GM18511 (cell line): ENCODE measurements around the gene PWWP2B.
A peak's percentile ranks its signal among the peaks of the same experiment; 100 is the strongest.

Source experiments
- ATAC-seq: cut with Tn5 transposase; IDR thresholded peaks from one replicate; pipeline ENCODE4 v1.9.1; 2021; ENCODE audit warnings: mild to moderate bottlenecking, moderate library complexity; ENCODE audit not compliant: unreplicated experiment

Gene PWWP2B

GRCh38 chr10:132363376-132363775, 33.6 kb upstream of the PWWP2B start:
- no peak for ATAC-seq

DNA sequence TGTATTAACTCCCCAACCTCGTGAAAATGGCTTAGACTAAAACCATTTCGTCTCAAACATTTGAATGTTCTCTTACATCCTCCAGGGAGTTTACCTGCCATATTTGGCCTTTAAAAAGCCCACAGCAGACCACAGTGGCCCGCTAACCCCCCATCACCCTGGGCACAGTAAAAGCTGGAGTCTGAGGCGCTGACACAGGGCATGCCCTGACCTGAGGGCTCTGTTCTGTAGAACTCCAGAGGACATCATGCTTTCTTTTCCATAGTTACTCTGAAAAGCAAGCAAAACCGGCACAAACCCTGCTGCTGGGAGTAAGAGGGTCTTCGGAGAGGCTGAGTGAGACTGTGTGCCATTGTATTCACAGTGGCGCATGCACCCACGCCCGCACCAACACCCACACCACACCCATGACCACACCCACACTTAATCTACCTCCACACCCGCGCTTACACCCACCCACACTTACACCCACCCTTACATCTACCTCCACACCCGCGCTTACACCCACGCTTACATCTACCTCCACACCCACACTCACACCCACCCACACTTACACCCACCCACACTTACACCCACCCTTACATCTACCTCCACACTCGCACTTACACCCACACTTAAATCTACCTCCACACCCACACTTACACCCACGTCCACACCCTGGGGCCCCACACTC, 32.9 kb upstream of the PWWP2B start:
- ATAC-seq, result peak; percentile 55

GRCh38 chr10:132364594-132364970, 32.4 kb upstream of the PWWP2B start:
- no peak for ATAC-seq

DNA sequence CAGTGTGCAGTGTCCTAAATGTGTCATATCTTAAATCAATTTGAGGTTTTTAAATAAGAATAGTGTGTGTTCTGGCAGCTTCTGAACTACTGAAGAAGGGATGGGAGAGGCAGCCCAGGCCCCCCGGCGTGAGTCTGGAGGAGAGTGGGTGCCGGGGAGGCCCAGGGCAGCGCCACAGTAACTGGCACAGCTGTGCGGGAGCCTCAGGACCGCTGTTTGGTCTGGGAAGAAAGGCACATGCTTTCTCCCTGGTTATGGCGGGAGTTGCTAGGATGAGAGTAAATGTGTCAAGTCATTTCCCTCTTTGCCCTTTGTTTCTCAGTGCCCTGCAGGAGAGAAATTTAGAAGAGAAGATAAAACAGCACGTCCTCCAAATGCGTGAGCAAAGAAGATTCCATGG, 31.9 kb upstream of the PWWP2B start:
- no peak for ATAC-seq

DNA sequence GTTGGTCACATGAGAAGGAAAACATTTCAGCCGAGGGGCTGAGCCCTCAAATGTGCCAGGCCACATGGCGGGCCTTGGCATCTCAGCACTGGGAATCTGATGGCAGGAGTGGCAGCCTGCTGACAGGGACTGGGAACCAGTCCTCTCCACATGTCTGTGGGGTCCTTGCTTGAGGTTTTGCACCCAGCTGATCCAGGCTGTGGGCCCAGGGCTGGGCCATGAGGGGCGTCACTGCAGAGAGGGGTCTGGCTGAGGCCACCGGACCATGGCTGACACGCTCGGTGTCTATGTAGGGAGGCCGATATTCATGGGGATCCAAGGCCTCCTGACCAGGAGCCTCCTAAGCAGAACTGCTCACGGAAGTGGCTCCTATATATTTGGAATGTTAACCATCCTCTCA, 31.0 kb upstream of the PWWP2B start:
- no peak for ATAC-seq

DNA sequence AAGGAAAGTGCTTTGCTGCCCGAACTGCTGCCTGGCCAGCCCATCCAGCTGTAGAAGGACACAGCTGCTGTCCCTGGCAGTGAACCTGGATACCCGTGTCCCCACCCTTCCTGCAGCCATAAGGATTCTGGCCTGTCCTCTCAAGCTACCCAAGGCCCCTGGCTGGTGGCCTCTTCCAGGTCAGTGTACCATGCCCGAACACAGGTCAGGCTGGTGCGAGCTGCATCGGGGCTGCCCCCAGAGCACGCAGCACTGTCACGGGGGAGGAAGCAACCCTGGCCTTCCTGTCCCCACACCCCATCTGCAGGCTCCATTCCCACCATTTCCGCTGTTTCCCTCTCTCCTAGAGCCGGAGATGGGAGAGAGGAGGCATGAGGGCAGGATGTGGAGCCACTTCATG, 30.5 kb upstream of the PWWP2B start:
- ATAC-seq, result no peak

GRCh38 chr10:132368391-132368790, 28.6 kb upstream of the PWWP2B start:
- no peak for ATAC-seq

DNA sequence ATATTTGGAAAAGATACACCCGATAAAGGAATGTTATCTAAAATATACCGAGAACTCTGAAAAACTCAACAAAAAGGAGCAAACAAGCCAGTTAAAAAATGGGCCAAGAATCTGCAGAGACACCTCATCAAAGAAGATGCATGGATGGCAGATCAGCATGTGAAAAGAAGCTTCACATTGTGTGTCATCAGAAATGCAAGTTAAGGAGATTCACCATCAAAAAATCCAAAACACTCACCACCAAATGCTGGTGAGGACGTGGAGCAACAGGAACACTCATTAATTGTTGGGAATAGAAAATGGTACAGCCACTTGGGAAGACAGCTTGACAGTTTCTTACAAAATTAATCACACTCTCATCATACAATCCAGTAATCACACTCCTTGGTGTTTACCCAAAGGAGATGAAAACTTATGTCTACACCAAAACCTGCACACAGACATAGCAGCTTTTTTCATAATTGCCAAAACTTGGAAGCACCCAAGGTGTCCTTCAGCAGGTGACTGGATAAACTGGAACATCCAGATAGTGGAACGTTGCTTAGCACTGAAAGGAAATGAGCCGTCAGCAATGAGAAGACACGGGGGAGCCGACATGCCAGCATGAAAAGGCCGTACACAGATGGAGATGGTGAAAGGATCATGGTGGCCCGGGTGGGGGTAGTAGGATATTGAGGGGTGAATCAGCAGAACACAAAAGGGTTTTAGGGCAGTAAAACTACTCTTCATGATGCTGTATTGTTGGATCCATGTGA, 27.9 kb upstream of the PWWP2B start:
- ATAC-seq, result no peak

DNA sequence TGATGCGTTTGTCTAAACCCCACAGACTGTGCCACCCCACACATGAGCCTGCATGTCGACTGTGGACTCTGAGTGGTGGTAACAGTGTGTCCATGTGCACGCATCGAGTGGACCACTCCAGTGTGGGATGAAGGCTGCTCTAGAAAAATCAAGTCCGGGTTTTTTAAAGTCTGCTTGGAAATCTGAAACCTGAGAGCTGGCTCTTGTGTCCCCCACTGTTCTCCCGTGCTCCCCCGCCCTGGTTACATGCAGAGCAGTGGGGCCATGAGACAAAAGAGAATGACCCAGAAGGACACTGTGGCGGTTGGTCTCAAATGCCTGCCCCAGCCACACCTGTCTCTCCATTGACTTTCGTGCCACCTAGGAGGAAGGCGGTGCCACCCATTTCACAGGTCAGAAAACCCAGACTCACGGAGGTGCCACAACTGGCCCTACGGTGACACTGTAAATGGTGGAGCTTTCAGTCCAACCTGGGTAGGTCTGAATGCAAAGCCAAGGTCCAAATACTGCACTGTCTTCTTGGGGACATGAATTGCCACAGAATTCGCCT, 27.3 kb upstream of the PWWP2B start:
- no peak for ATAC-seq

GRCh38 chr10:132370426-132371340, 26.3 kb upstream of the PWWP2B start:
- no peak for ATAC-seq

DNA sequence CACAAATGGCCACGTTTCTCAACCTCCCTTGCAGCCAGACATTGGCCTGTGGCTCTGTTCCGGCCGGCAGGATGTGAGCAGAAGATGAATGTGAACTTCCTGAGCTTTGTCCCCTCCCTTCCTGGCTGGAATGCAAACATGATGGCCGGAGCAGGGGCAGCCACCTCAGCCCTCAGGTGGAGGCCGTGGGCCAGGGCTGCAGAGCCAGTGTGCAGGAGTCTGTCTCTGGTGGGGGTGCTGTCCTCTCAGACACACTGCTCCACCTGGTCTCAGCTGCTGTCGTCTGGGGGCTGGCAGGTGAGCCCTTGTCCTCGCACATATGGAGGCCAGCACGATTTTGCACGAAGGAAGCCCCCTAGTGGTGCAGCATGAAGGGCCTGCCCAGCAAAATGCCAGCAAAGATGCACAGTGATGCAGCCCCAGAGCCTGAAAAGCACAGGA, 25.3 kb upstream of the PWWP2B start:
- no peak for ATAC-seq

GRCh38 chr10:132372516-132373095, 24.4 kb upstream of the PWWP2B start:
- ATAC-seq, result no peak

DNA sequence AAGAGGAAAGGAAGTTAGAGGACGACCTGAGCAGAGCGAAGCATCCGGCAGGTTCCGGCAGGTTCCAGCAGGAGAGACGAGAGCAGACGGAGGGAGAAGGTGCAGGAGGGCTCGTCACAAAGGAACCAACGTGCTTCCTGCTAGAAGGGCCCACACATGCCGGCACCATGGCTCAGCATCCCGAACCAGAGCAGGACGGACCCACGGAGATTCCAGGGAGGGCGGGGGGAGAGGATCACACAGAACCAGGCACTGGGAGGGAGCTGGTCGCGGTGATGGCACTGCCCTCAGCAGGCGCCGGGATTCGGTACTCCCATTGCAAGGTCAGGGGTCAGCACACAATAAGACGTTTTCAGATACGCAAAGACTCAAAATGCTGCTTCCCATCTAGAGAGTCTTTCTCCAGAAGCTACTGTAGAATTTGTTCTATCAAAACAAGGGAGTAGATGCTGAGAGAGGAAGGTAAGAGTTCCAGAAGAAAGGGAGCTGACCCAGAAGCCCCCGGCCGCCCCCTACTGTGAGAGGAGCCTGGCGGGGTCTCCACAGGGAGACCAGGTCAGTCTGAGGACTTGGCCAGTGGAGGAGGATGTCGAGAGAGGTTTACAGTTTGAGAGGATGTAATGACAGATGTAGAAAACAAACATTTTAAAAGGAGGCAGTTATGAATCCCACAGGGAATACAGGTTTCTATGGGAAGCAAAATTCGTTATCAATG, 23.6 kb upstream of the PWWP2B start:
- ATAC-seq, result no peak

- ATAC-seq, result no peak
These were observed 22.8 kb upstream of the PWWP2B start for GRCh38 chr10:132374176-132374575.

GRCh38 chr10:132374612-132375011, 22.4 kb upstream of the PWWP2B start:
- no peak for ATAC-seq

GRCh38 chr10:132375116-132375794, 21.7 kb upstream of the PWWP2B start:
- ATAC-seq, result no peak

DNA sequence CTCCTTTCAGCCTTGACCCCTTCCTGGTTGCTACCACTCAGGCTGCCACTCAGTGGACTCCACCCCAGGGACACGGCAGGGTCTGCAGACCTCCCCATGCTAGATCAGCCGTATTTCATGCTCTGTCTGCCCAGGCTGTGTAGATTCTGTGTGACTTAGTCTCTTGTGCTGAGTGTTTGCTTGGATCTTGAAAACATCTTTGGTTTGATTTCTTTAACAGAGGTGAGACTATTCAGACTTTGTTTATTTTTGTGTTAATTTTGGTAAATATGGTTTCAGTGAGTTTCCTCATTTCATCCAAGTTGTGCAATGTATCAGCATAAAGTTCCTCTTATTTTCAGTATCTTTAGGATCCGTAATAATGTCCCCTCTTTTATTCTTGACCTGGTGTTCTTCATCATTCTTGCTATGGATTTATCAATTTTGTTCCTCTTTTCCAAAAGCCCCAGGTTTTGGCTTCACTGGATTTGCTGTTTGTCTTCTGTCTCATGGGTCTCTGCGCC, 21.2 kb upstream of the PWWP2B start:
- ATAC-seq, result no peak

DNA sequence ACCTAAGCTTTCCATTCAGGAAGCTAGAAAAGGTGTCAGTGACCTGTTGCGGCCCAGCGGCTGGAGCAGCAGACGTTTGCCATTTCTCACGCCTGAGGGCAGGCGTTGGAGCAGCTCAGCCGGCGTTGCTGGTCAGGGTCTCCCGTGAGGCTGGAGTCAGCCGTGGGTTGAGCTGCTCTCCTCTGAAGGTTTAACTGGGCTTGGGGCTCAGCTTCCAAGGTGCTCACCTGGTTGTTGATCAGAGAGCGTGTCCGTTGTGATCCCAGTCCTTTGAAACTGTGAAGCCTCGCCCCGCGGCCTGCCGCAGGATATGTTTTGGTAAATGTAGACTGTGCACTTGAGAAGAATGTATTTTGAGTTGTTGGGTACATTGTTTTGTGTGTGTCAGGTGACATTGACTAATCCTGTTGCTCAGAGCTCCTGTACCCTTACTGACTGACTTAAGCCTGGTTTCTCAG, 20.6 kb upstream of the PWWP2B start:
- ATAC-seq, result no peak

DNA sequence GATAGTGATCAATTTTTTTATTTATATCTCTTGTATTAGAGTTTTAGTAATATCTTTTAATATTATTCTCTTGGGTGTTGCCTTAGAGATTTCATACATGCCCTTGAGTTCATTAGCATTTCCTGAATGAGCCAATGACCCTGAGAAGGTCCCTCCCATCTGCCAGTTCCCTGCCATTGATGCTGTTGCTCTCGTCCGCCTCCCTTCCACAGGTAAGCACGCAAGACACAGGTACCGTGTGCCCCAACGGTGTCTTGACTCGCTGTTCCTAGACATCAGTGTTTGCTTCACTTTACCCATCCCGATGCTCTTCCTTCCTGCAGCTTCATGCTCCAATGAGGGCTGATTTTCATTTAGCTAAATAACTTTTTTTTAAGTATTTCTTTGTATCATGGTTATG, 19.7 kb upstream of the PWWP2B start:
- no peak for ATAC-seq
